ENCODE measurements around the gene KCNS1. TPM values are rescaled to one million over a fixed set of nuclear protein-coding genes. Genes with fewer than 3 reads are reported as not detected.

Gene KCNS1
- total RNA-seq, 1 experiment from 2014 or later: 0.09 TPM

- H3K4me1 ChIP-seq: no peaks in the 10 kb centered on the region
- H3K4me3 ChIP-seq (ENCODE audit: low read depth, low read length): no peak overlapping the region
- no TSS peak for BruUV-seq (replicated peaks)
- ChIA-PET POLR2A (no interaction called here), CTCF (interaction anchor here (1.0 to 1.3 kb wide), 3 partner anchors 38 to 101 kb away, joined by 3 read pairs; no protein-coding TSS in a partner anchor)
- no peaks in the 10 kb centered on the region for H3K27me3 Mint-ChIP-seq (ENCODE audit: insufficient read depth, unreplicated experiment)
- no peak overlapping the region for H3K4me3 Mint-ChIP-seq (ENCODE audit: unreplicated experiment)
- no peak overlapping the region for H3K27ac Mint-ChIP-seq (ENCODE audit: unreplicated experiment)
- H3K4me1 Mint-ChIP-seq (ENCODE audit: low read depth, unreplicated experiment): no peaks in the 10 kb centered on the region
- no peaks in the 10 kb centered on the region for H3K27me3 ChIP-seq (replicated peaks; ENCODE audit: control insufficient read depth, insufficient read depth, low read length)
- no peaks in the 10 kb centered on the region for H3K9me3 ChIP-seq
- H3K36me3 ChIP-seq (ENCODE audit: control insufficient read depth, insufficient read depth, low read length): no peaks in the 10 kb centered on the region
- intact Hi-C loops (cut with micrococcal nuclease; ENCODE audit: unreplicated experiment): no loop called here
- H3K9me3 Mint-ChIP-seq (ENCODE audit: unreplicated experiment): no peaks in the 10 kb centered on the region
- no peak for DNase-seq
- peaks cover 13% of the 10 kb centered on the region for H3K36me3 Mint-ChIP-seq (ENCODE audit: insufficient read depth, unreplicated experiment)
- no peak for TF ChIP-seq CTCF (IDR thresholded peaks at IDR 0.05; ENCODE audit: insufficient read depth in 1 of 2, low read depth in 1 of 2, low read length in 1 of 2, severe bottlenecking in 1 of 2, unreplicated experiment in 1 of 2)
Observed at GRCh38 chr20:45049438-45049837, 51.5 kb downstream of the KCNS1 start.

- no peak overlapping the region for H3K4me3 Mint-ChIP-seq (ENCODE audit: unreplicated experiment)
- Histone ChIP-seq H3K4me1 (no peaks in the 10 kb centered on the region), H3K4me3 (ENCODE audit: low read depth, low read length) (no peak overlapping the region), H3K36me3 (ENCODE audit: control insufficient read depth, insufficient read depth, low read length) (no peaks in the 10 kb centered on the region), H3K9me3 (no peaks in the 10 kb centered on the region), H3K27me3 (replicated peaks; ENCODE audit: control insufficient read depth, insufficient read depth, low read length) (no peaks in the 10 kb centered on the region)
- ChIA-PET CTCF (interaction anchor here (1.6 kb wide), 1 partner anchor 48 kb away, joined by 6 read pairs; no protein-coding TSS in a partner anchor), POLR2A (no interaction called here)
- no peaks in the 10 kb centered on the region for H3K27me3 Mint-ChIP-seq (ENCODE audit: insufficient read depth, unreplicated experiment)
- H3K4me1 Mint-ChIP-seq (ENCODE audit: low read depth, unreplicated experiment): no peaks in the 10 kb centered on the region
- no TSS peak for BruUV-seq (replicated peaks)
- H3K9me3 Mint-ChIP-seq (ENCODE audit: unreplicated experiment): no peaks in the 10 kb centered on the region
- H3K36me3 Mint-ChIP-seq (ENCODE audit: insufficient read depth, unreplicated experiment): peaks cover 18% of the 10 kb centered on the region
- intact Hi-C loops (cut with micrococcal nuclease; ENCODE audit: unreplicated experiment): no loop called here
- no peak overlapping the region for H3K27ac Mint-ChIP-seq (ENCODE audit: unreplicated experiment)
- DNase-seq: no peak
- no peak for TF ChIP-seq CTCF (IDR thresholded peaks at IDR 0.05; ENCODE audit: insufficient read depth in 1 of 2, low read depth in 1 of 2, low read length in 1 of 2, severe bottlenecking in 1 of 2, unreplicated experiment in 1 of 2)
Observed at GRCh38 chr20:45047581-45048119, 53.3 kb downstream of the KCNS1 start.

- Histone ChIP-seq H3K36me3 (ENCODE audit: control insufficient read depth, insufficient read depth, low read length) (no peaks in the 10 kb centered on the region), H3K27me3 (replicated peaks; ENCODE audit: control insufficient read depth, insufficient read depth, low read length) (no peaks in the 10 kb centered on the region), H3K4me3 (ENCODE audit: low read depth, low read length) (no peak overlapping the region), H3K4me1 (peaks cover 4% of the 10 kb centered on the region; the same call in 1 of the 2 replicates), H3K9me3 (no peaks in the 10 kb centered on the region)
- BruUV-seq (replicated peaks): no TSS peak
- POLR2A ChIA-PET: interaction anchor here (0.6 to 0.8 kb wide), 2 partner anchors 32 to 51 kb away, joined by 4 to 13 read pairs; no protein-coding TSS in a partner anchor
- CTCF ChIA-PET: interaction anchor here (0.6 to 3.9 kb wide), 47 partner anchors 9 to 317 kb away, joined by 3 to 203 read pairs (median 5); partner anchors contain the start of genes TOMM34, WFDC12 and YWHAB
- intact Hi-C loops (cut with micrococcal nuclease; ENCODE audit: unreplicated experiment): loop anchor here (1.0 to 5.0 kb wide), 6 partner anchors 25 to 247 kb away; no protein-coding TSS in a partner anchor
- Mint-ChIP-seq H3K27ac (ENCODE audit: unreplicated experiment) (no peak overlapping the region), H3K27me3 (ENCODE audit: insufficient read depth, unreplicated experiment) (no peaks in the 10 kb centered on the region), H3K4me3 (ENCODE audit: unreplicated experiment) (no peak overlapping the region), H3K36me3 (ENCODE audit: insufficient read depth, unreplicated experiment) (peaks cover 18% of the 10 kb centered on the region), H3K4me1 (ENCODE audit: low read depth, unreplicated experiment) (peaks cover 6% of the 10 kb centered on the region), H3K9me3 (ENCODE audit: unreplicated experiment) (no peaks in the 10 kb centered on the region)
- no peak for DNase-seq
- TF ChIP-seq CTCF (IDR thresholded peaks at IDR 0.05; ENCODE audit: insufficient read depth in 1 of 2, low read depth in 1 of 2, low read length in 1 of 2, severe bottlenecking in 1 of 2, unreplicated experiment in 1 of 2): no peak
Observed at GRCh38 chr20:45044601-45045000, 56.3 kb downstream of the KCNS1 start.

Data from Caco-2 (cell line).